Colon (tissue), 2 donors: Measurements from ENCODE around the gene FHIP2A.

Experiments
- FAIRE-seq: peaks from 2 replicates; lab custom pipeline; 2012; peaks lifted over from hg19 to GRCh38; lab: Jason Lieb, UNC
- donor health status: control.
- donor health status: control.

Gene FHIP2A

GRCh38 chr10:114857922-114858629, 36.5 kb downstream of the FHIP2A start:
- FAIRE-seq: peak; percentile 65

DNA sequence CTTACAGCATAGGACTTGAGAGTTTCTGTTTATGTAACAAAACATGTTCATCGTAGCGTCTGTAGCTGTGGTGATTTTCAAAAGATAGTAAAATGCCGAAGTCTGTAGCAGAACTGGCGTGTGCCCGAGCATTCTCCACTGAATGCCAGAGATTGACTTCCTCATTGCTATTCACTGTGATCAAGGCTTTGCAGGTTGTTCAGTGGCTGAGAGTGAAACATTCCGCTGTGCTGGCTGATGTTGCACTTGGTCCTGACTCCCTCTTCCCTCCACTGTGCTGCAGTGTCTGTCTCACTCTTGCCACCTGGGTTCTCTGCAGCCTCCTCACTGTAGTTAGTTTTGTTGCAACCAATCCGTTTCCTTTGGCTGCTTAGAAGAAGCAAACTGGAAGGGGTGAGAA, 37.6 kb downstream of the FHIP2A start:
- no peak for FAIRE-seq

DNA sequence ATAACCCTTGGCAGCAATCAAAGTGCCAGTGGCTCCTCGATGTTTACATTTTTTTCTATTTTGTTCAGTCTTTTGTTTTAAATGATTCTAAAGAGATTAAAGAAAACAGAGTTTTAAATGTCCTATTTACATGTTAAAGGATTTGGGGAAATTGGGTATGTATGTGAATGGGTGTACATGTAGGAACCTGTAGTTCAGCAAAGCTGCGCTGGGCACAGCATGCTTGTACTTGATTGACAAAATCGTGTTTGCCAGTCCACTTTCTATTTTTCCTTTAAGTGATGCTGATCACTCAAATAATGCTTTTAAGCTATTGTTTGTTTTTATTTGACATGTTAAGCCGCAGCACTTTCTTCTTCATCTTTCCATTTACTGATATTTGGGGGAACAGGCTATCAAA, 40.9 kb downstream of the FHIP2A start:
- no peak for FAIRE-seq

GRCh38 chr10:114867365-114867764, 45.8 kb downstream of the FHIP2A start:
- no peak for FAIRE-seq

GRCh38 chr10:114868870-114869519, 47.4 kb downstream of the FHIP2A start:
- FAIRE-seq: no peak

GRCh38 chr10:114869520-114869892, 47.9 kb downstream of the FHIP2A start:
- no peak for FAIRE-seq

- no peak for FAIRE-seq
Observed at GRCh38 chr10:114870486-114870885, 48.9 kb downstream of the FHIP2A start.

- no peak for FAIRE-seq
Observed at GRCh38 chr10:114871379-114871778, 49.8 kb downstream of the FHIP2A start.
